HepG2 (cell line): ENCODE results near the gene COL2A1. TPM values are rescaled to one million over a fixed set of nuclear protein-coding genes. Genes with fewer than 3 reads are reported as not detected.

Source experiments
- ATAC-seq: fragments of 200-7000 bp; cut with Tn5 transposase; 3 replicates; pipeline ENCODE4 v1.9.1; 2020; ENCODE audit warnings: mild to moderate bottlenecking, moderate library complexity
- BruUV-seq: library from RNA; stranded (reverse); fragments of 400-500 nt; replicated peaks from 2 replicates; lab custom pipeline; 2021; lab: Mats Ljungman, UMichigan
- CTCF ChIA-PET: fragments of 300-600 bp; formaldehyde crosslinking; extraction: SDS; loops from one replicate; lab custom pipeline; 2021; ENCODE audit warnings: low total read pairs, inconsistent platforms, low intra/inter-chr PET ratio; lab: Yijun Ruan, JAX
- POLR2A ChIA-PET: fragments of 350-600 bp; sonication (Branson Sonifier 250); formaldehyde crosslinking; loops from one replicate; lab custom pipeline; 2020; ENCODE audit warnings: antibody characterized with exemption, inconsistent platforms; lab: Yijun Ruan, JAX
- DNase-seq: peaks from one replicate; pipeline ENCODE4 v3.0.0-alpha.2; 2015; ENCODE audit warnings: low spot score
- FAIRE-seq: peaks from 3 replicates; lab custom pipeline; 2011; peaks lifted over from hg19 to GRCh38; lab: Jason Lieb, UNC
- H2AFZ ChIP-seq: one replicate; pipeline ENCODE4 v1.6.1; 2011; ENCODE audit warnings: low read length, inconsistent platforms
- H3K27ac ChIP-seq: fragments of 300-600 bp; 3 replicates; pipeline ENCODE4 v1.8.0; 2011; ENCODE audit warnings: mixed run types, mild to moderate bottlenecking, mixed read lengths, low read length, inconsistent platforms; ENCODE audit not compliant: insufficient read depth; ENCODE audit errors: extremely low read length
- H3K27me3 ChIP-seq, 2 experiments: fragments of 200-600 bp in 1 of 2; 2 replicates in 1 of 2; 3 replicates in 1 of 2; pipeline versions ENCODE4 v1.6.0 to v1.8.0; 2011; ENCODE audit warnings: low read length in 2 of 2, mild to moderate bottlenecking in 2 of 2, moderate library complexity in 2 of 2, inconsistent platforms in 1 of 2; ENCODE audit not compliant: insufficient read depth in 2 of 2, control insufficient read depth in 1 of 2
- H3K36me3 ChIP-seq, 2 experiments: fragments of 200-600 bp in 1 of 2; replicated peaks in 1 of 2; 2 replicates in 1 of 2; 3 replicates in 1 of 2; pipeline versions ENCODE4 v1.5.1 to v1.8.0; 2011; ENCODE audit warnings: low read length in 2 of 2, inconsistent platforms in 1 of 2; ENCODE audit not compliant: insufficient read depth in 2 of 2, control insufficient read depth in 1 of 2
- H3K4me1 ChIP-seq: 2 replicates; pipeline ENCODE4 v1.5.1; 2012; ENCODE audit warnings: low read length, inconsistent platforms; ENCODE audit not compliant: insufficient read depth
- H3K4me2 ChIP-seq: 2 replicates; pipeline ENCODE4 v1.6.0; 2011; ENCODE audit warnings: low read depth, low read length, inconsistent platforms
- H3K4me3 ChIP-seq, 3 experiments: fragments of 200-600 bp in 1 of 3; sonication (generic), shearing (Covaris generic) in 1 of 3; replicated peaks in 1 of 3; 2 replicates each; pipeline ENCODE4 v1.5.1; 2011 to 2016; ENCODE audit warnings: low read length in 3 of 3, inconsistent platforms in 2 of 3, low read depth in 2 of 3, mild to moderate bottlenecking in 2 of 3, control low read depth in 1 of 3, mixed read lengths in 1 of 3; ENCODE audit not compliant: insufficient read depth in 1 of 3
- H3K79me2 ChIP-seq: one replicate; pipeline ENCODE4 v1.6.1; 2011; ENCODE audit warnings: low read length, inconsistent platforms; ENCODE audit not compliant: insufficient read depth
- H3K9ac ChIP-seq: 2 replicates; pipeline ENCODE4 v1.6.0; 2011; ENCODE audit warnings: mild to moderate bottlenecking, low read depth, low read length, inconsistent platforms; ENCODE audit not compliant: insufficient read depth
- H3K9me3 ChIP-seq: 2 replicates; pipeline ENCODE4 v1.5.1; 2012; ENCODE audit warnings: mild to moderate bottlenecking, low read length
- H4K20me1 ChIP-seq: 2 replicates; pipeline ENCODE4 v1.6.0; 2011; ENCODE audit warnings: inconsistent platforms, mild to moderate bottlenecking, low read length, moderate library complexity; ENCODE audit not compliant: insufficient read depth
- BCL6 ChIP-seq: IDR thresholded peaks from 2 replicates; pipeline ENCODE4 v1.6.1; 2016; ENCODE audit warnings: missing genetic modification reagents, missing compliant biosample characterization
- HIVEP1 ChIP-seq: sonication (generic); formaldehyde crosslinking; IDR thresholded peaks from 2 replicates; pipeline ENCODE4 v1.4.0; 2020; ENCODE audit warnings: mild to moderate bottlenecking, missing genetic modification reagents
- JUND ChIP-seq: sonication (generic); formaldehyde crosslinking; IDR thresholded peaks from 2 replicates; pipeline ENCODE4 v1.8.0; 2022; ENCODE audit warnings: mild to moderate bottlenecking, missing genetic modification reagents
- NAIF1 ChIP-seq: sonication (generic); formaldehyde crosslinking; IDR thresholded peaks from 2 replicates; pipeline ENCODE4 v1.5.0; 2020; ENCODE audit warnings: mild to moderate bottlenecking, missing genetic modification reagents, borderline replicate concordance
- NFE2L1 ChIP-seq: sonication (generic); formaldehyde crosslinking; IDR thresholded peaks from 2 replicates; pipeline ENCODE4 v1.4.0; 2020; ENCODE audit warnings: missing genetic modification reagents, mild to moderate bottlenecking, borderline replicate concordance
- NR2C2 ChIP-seq: sonication (generic); formaldehyde crosslinking; IDR thresholded peaks from 2 replicates; pipeline ENCODE4 v1.4.0; 2020; ENCODE audit warnings: missing genetic modification reagents, mild to moderate bottlenecking, moderate library complexity, borderline replicate concordance
- NR3C1 ChIP-seq: sonication (generic); formaldehyde crosslinking; IDR thresholded peaks from 2 replicates; pipeline ENCODE4 v1.4.0; 2020; ENCODE audit warnings: missing genetic modification reagents
- REPIN1 ChIP-seq: sonication (generic); formaldehyde crosslinking; IDR thresholded peaks from 2 replicates; pipeline ENCODE4 v1.8.0; 2022; ENCODE audit warnings: missing genetic modification reagents, low read depth, mild to moderate bottlenecking, borderline replicate concordance
- RERE ChIP-seq: IDR thresholded peaks from 2 replicates; pipeline ENCODE4 v1.6.1; 2016; ENCODE audit warnings: low read depth, missing genetic modification reagents, missing compliant biosample characterization
- SALL1 ChIP-seq: sonication (generic); formaldehyde crosslinking; IDR thresholded peaks from 2 replicates; pipeline ENCODE4 v1.8.0; 2022; ENCODE audit warnings: mild to moderate bottlenecking, missing genetic modification reagents
- SIN3B ChIP-seq: fragments of 150-350 bp; IDR thresholded peaks from 2 replicates; pipeline ENCODE4 v1.6.1; 2014; ENCODE audit warnings: low read length
- SRSF1 ChIP-seq: fragments of 200-400 bp; formaldehyde crosslinking; optimal IDR thresholded peaks from 2 replicates; pipeline ENCODE3; 2017; ENCODE audit warnings: mild to moderate bottlenecking, low read depth, low read length, moderate library complexity
- ZBTB1 ChIP-seq: sonication (generic); formaldehyde crosslinking; IDR thresholded peaks from 2 replicates; pipeline ENCODE4 v1.4.0; 2020; ENCODE audit warnings: missing genetic modification reagents, borderline replicate concordance
- ZNF3 ChIP-seq: IDR thresholded peaks from 2 replicates; pipeline ENCODE4 v1.7.0; 2017; ENCODE audit warnings: inconsistent platforms
- ZNF367 ChIP-seq: sonication (generic); formaldehyde crosslinking; IDR thresholded peaks from 2 replicates; pipeline ENCODE4 v1.4.0; 2020; ENCODE audit warnings: missing genetic modification reagents, borderline replicate concordance
- ZNF432 ChIP-seq: sonication (generic); formaldehyde crosslinking; IDR thresholded peaks from 2 replicates; pipeline ENCODE4 v1.5.0; 2020; ENCODE audit warnings: missing genetic modification reagents, mild to moderate bottlenecking, borderline replicate concordance
- ZNF547 ChIP-seq: sonication (generic); formaldehyde crosslinking; IDR thresholded peaks from 2 replicates; pipeline ENCODE4 v1.5.1; 2020; ENCODE audit warnings: mild to moderate bottlenecking, missing genetic modification reagents
- ZNF724P ChIP-seq: sonication (generic); formaldehyde crosslinking; IDR thresholded peaks from 2 replicates; pipeline ENCODE4 v1.8.0; 2022; ENCODE audit warnings: missing genetic modification reagents, borderline replicate concordance
- ZNF772 ChIP-seq: sonication (generic); formaldehyde crosslinking; IDR thresholded peaks from 2 replicates; pipeline ENCODE4 v1.5.0; 2020; ENCODE audit warnings: mild to moderate bottlenecking, missing genetic modification reagents
- WGBS: methylation state at CpG from one replicate; pipeline ENCODE4 v1.1.6; 2017; ENCODE audit warnings: low lambda C conversion rate; 5-methylcytosine and 5-hydroxymethylcytosine counted together
- in situ Hi-C: cut with HindIII; loops from 2 replicates; pipeline ENCODE4 v1.10.0; 2017; ENCODE audit warnings: low pct_unique_long_range_greater_than_20kb; ENCODE audit not compliant: extremely low pct_ligation_motif_present
- intact Hi-C: fragments of 100-400 bp; cut with micrococcal nuclease; formaldehyde crosslinking; loops from one replicate; pipeline ENCODE4 v1.10.0; 2022; ENCODE audit not compliant: unreplicated experiment
- polyA plus RNA-seq, 8 experiments: library from polyadenylated mRNA; depleted of rRNA in 3 of 8; stranded (reverse) in 7 of 8; unstranded in 1 of 8; fragments of >200 nt; fragmentation: Illumina TruSeq in 4 of 8; extraction: Trizol in 4 of 8; gene quantifications; 2 replicates each; pipeline versions ENCODE4 v1.2.1 to v1.2.3, GENCODE V29; 2011 to 2016; ENCODE audit warnings: low read depth in 4 of 8, missing spikeins in 1 of 8, mixed read lengths in 1 of 8; ENCODE audit not compliant: insufficient read depth in 1 of 8
- total RNA-seq, 5 experiments: library from RNA; depleted of rRNA; stranded (reverse); fragments of >200 nt; fragmentation: Illumina TruSeq; extraction: Trizol; gene quantifications; 2 replicates each; pipeline ENCODE4 v1.2.3, GENCODE V29; 2016; ENCODE audit warnings: low read depth in 1 of 5

COL2A1 gene
- total and polyA plus RNA-seq, 2 of the 13 experiments (the other 11 are each of a cell fraction or from before 2014, with no cell fraction given): 7.4 to 38.3 TPM

GRCh38 chr12:47992776-47993175, 11.5 kb downstream of the COL2A1 start:
- no peak overlapping the region for H3K4me3 ChIP-seq
- H3K4me1 ChIP-seq: no peaks in the 10 kb centered on the region
- H3K4me2 ChIP-seq: no peak overlapping the region
- no TSS peak for BruUV-seq
- no peak for TF ChIP-seq RERE
- TF ChIP-seq NR3C1 (CRISPR knock-in tag): no peak
- TF ChIP-seq ZNF367 (CRISPR knock-in tag): no peak
- no peak for TF ChIP-seq NAIF1 (CRISPR knock-in tag)
- TF ChIP-seq ZNF724P (CRISPR knock-in tag): no peak
- no peak for TF ChIP-seq NR2C2
- no peak for TF ChIP-seq REPIN1 (CRISPR knock-in tag)
- no peak for TF ChIP-seq SIN3B
- no peak for TF ChIP-seq NFE2L1 (CRISPR knock-in tag)
- TF ChIP-seq SALL1 (CRISPR knock-in tag): no peak
- TF ChIP-seq ZBTB1 (CRISPR knock-in tag): no peak
- no peak for TF ChIP-seq SRSF1
- TF ChIP-seq ZNF772 (CRISPR knock-in tag): no peak
- no peak for TF ChIP-seq ZNF547 (CRISPR knock-in tag)
- no peak for TF ChIP-seq ZNF432 (CRISPR knock-in tag)
- TF ChIP-seq BCL6 (CRISPR knock-in tag): no peak
- no peak for TF ChIP-seq JUND
- TF ChIP-seq ZNF3 (CRISPR knock-in tag): no peak
- no peak for TF ChIP-seq HIVEP1 (CRISPR knock-in tag)
- ATAC-seq (no peak), FAIRE-seq (no peak), DNase-seq (no peak)
- POLR2A ChIA-PET: no interaction called here
- no peaks in the 10 kb centered on the region for H3K79me2 ChIP-seq
- intact Hi-C loops: no loop called here
- H4K20me1 ChIP-seq: no peaks in the 10 kb centered on the region
- H3K36me3 ChIP-seq: no peaks in the 10 kb centered on the region; a peak in 1 of 5 replicates
- in situ Hi-C loops: no loop called here
- CTCF ChIA-PET: no interaction called here
- WGBS: 58% methylated on average over 4 of the region's 10 CpGs
- H3K9me3 ChIP-seq: no peaks in the 10 kb centered on the region
- no peak overlapping the region for H3K27ac ChIP-seq
- no peak overlapping the region for H2AFZ ChIP-seq
- no peaks in the 10 kb centered on the region for H3K27me3 ChIP-seq
- no peak overlapping the region for H3K9ac ChIP-seq
